ENCODE data around the gene CEBPZ. TPM values are rescaled to one million over a fixed set of nuclear protein-coding genes. Genes with fewer than 3 reads are reported as not detected.
"Not testable (repeated sequence)": the region's sequence is repeated elsewhere in the genome, so short reads cannot be mapped to it uniquely, and the experiment has no call there.

Gene CEBPZ
- total RNA-seq, 2 donors from 2014 or later, result 35.3 to 74.0 TPM

GRCh38 chr2:37232131-37232933 lies 936 bp upstream of the CEBPZ start:
- ATAC-seq (peak; percentile 2 to 29), DNase-seq (ENCODE audit: low spot score) (no peak)
- H3K4me3 Mint-ChIP-seq, result no peak overlapping the region

DNA sequence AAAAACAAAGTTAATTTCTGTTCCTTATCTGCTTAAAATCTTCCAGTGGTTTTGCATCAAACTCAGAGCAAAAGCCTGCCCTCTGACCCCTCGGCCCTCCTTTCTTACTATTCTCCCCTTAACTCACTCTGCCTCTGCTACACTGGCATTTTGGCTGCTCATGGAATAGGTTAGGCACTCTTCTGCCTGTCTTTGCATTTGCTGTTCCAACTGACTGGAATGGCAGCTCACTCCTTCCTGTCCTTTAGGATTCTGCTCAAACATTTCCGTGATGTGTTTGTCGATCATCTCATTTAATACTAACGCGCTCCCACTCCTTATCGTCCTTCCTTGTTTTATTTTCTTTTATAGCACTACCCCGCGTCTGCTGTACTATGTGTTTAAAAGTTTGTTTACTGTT lies 815 bp downstream of the CEBPZ start:
- peaks cover 16 to 17% of the 10 kb centered on the region in 2 donors for H3K4me1 Mint-ChIP-seq (ENCODE audit: low read depth in 2 of 2)
- no peaks in the 10 kb centered on the region for H3K9me3 Mint-ChIP-seq
- H3K4me3 Mint-ChIP-seq, result no peak overlapping the region
- H3K36me3 Mint-ChIP-seq, result peaks cover 6% of the 10 kb centered on the region
- no peaks in the 10 kb centered on the region for H3K27me3 Mint-ChIP-seq
- H3K27ac Mint-ChIP-seq, result no peak overlapping the region
- DNase-seq (ENCODE audit: low spot score), result no peak
- ATAC-seq, result no peak

More at GRCh38 chr2:37232131-37232933, 936 bp upstream of the CEBPZ start:
- H3K9me3 Mint-ChIP-seq, result no peaks in the 10 kb centered on the region
- H3K4me1 Mint-ChIP-seq (ENCODE audit: low read depth in 2 of 2), result peaks cover 9 to 16% of the 10 kb centered on the region in 2 donors
- no peaks in the 10 kb centered on the region for H3K27me3 Mint-ChIP-seq
- no peak overlapping the region for H3K27ac Mint-ChIP-seq
- peaks cover 7% of the 10 kb centered on the region for H3K36me3 Mint-ChIP-seq

- DNase-seq (ENCODE audit: low spot score), result no peak
- H3K27me3 Mint-ChIP-seq, result no peaks in the 10 kb centered on the region
- ATAC-seq, result no peak
- H3K36me3 Mint-ChIP-seq, result peaks cover 10% of the 10 kb centered on the region
- no peak overlapping the region for H3K4me3 Mint-ChIP-seq
- H3K4me1 Mint-ChIP-seq (ENCODE audit: low read depth in 2 of 2), result peaks cover 20 to 24% of the 10 kb centered on the region in 2 donors
- H3K9me3 Mint-ChIP-seq, result no peaks in the 10 kb centered on the region
- H3K27ac Mint-ChIP-seq, result no peak overlapping the region
Measured at GRCh38 chr2:37228788-37229187, 2.6 kb downstream of the CEBPZ start.

DNA sequence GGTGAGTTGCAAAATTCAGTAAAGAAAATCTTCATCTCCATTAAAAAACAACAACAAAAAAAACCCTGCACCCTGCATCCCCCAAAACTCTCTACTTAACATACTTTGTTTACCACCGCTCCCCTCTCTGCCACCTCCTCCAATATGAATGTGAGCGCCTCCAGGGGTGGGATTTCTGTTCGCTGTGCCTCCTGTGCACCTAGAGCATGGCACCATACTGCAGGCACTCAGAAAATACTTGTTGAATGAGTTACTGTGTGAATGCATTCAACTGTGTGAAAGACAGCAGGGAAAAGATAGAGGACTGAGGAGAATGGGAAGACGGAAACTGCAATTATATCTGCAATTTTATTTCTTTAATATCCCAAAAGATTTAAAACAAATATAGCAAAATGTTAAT lies 4.5 kb downstream of the CEBPZ start:
- Mint-ChIP-seq H3K27ac (no peak overlapping the region), H3K36me3 (peaks cover 24% of the 10 kb centered on the region), H3K4me3 (peak overlapping the region; percentile 51), H3K4me1 (ENCODE audit: low read depth in 2 of 2) (peaks cover 26 to 38% of the 10 kb centered on the region in 2 donors), H3K9me3 (no peaks in the 10 kb centered on the region), H3K27me3 (no peaks in the 10 kb centered on the region)
- DNase-seq (ENCODE audit: low spot score) (no peak), ATAC-seq (no peak)

- ATAC-seq; H3K4me3 Mint-ChIP-seq; H3K27me3 Mint-ChIP-seq; H3K9me3 Mint-ChIP-seq; DNase-seq (ENCODE audit: low spot score): not testable (repeated sequence)
- H3K27ac Mint-ChIP-seq, result peak overlapping the region in 1 of 2 donors; percentile 16
- peaks cover 30% of the 10 kb centered on the region for H3K36me3 Mint-ChIP-seq
- peaks cover 28 to 42% of the 10 kb centered on the region in 2 donors for H3K4me1 Mint-ChIP-seq (ENCODE audit: low read depth in 2 of 2)
Measured at GRCh38 chr2:37225129-37225528, 6.3 kb downstream of the CEBPZ start.

DNA sequence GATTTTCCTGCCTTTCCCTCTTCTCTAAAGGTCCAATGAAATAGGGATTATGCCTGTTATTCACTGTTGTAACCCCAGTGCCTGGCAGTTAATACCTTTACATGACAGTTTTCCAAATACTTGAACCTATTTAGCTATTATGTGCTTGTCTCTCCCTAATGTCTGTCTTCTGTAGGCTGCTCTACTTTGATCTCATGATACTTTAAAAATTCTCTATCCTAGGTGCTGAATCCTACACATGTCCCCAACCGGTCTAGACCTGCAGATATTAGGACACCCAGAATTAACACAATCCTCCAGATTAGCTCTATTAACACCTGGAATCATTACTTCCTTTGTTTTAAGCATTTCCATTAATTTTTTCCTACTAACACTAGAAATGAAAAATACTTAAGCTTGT lies 7.3 kb downstream of the CEBPZ start:
- Mint-ChIP-seq H3K4me1 (ENCODE audit: low read depth in 2 of 2) (peaks cover 25 to 38% of the 10 kb centered on the region in 2 donors), H3K9me3 (no peaks in the 10 kb centered on the region), H3K4me3 (no peak overlapping the region), H3K27ac (no peak overlapping the region), H3K36me3 (peaks cover 30% of the 10 kb centered on the region), H3K27me3 (no peaks in the 10 kb centered on the region)
- DNase-seq (ENCODE audit: low spot score), result no peak
- no peak for ATAC-seq

- peaks cover 25 to 37% of the 10 kb centered on the region in 2 donors for H3K4me1 Mint-ChIP-seq (ENCODE audit: low read depth in 2 of 2)
Measured at GRCh38 chr2:37223131-37223530, 8.3 kb downstream of the CEBPZ start.

GRCh38 chr2:37219046-37219445 lies 12.3 kb downstream of the CEBPZ start:
- no peak for ATAC-seq

More at GRCh38 chr2:37223131-37223530, 8.3 kb downstream of the CEBPZ start:
- H3K36me3 Mint-ChIP-seq, result peaks cover 30% of the 10 kb centered on the region
- ATAC-seq (no peak), DNase-seq (ENCODE audit: low spot score) (no peak)
- H3K4me3 Mint-ChIP-seq, result no peak overlapping the region
- H3K27ac Mint-ChIP-seq, result no peak overlapping the region
- no peaks in the 10 kb centered on the region for H3K27me3 Mint-ChIP-seq
- H3K9me3 Mint-ChIP-seq, result no peaks in the 10 kb centered on the region

DNA sequence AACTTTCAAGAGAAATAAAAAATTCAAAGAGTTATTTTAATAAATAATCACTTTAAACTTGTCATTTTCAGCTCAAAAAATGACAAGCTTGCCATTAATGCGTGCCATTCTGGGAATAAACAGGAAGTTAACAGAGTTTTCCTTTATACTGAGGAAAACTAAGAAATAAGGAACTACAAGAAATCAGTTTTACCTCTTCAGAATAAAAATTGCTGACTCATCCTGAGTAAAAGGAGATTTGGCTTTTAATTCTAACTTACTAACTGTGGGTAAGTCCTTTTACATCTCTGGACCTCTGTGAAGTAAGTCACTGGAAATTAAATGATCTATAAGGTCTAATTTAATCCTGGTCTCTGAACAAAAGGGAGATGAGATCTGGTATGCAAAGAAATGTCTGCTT lies 16.1 kb downstream of the CEBPZ start:
- Mint-ChIP-seq H3K27ac (peak overlapping the region; percentile 14 to 41), H3K4me3 (no peak overlapping the region), H3K36me3 (peaks cover 30% of the 10 kb centered on the region), H3K27me3 (no peaks in the 10 kb centered on the region), H3K4me1 (ENCODE audit: low read depth in 2 of 2) (peaks cover 0 to 3% of the 10 kb centered on the region in 2 donors), H3K9me3 (no peaks in the 10 kb centered on the region)
- no peak for ATAC-seq
- DNase-seq (ENCODE audit: low spot score), result no peak

More at GRCh38 chr2:37219046-37219445, 12.3 kb downstream of the CEBPZ start:
- Mint-ChIP-seq H3K27ac (no peak overlapping the region), H3K4me3 (no peak overlapping the region), H3K27me3 (no peaks in the 10 kb centered on the region), H3K9me3 (no peaks in the 10 kb centered on the region), H3K36me3 (peaks cover 26% of the 10 kb centered on the region), H3K4me1 (ENCODE audit: low read depth in 2 of 2) (peaks cover 11 to 22% of the 10 kb centered on the region in 2 donors)
- no peak for DNase-seq (ENCODE audit: low spot score)

DNA sequence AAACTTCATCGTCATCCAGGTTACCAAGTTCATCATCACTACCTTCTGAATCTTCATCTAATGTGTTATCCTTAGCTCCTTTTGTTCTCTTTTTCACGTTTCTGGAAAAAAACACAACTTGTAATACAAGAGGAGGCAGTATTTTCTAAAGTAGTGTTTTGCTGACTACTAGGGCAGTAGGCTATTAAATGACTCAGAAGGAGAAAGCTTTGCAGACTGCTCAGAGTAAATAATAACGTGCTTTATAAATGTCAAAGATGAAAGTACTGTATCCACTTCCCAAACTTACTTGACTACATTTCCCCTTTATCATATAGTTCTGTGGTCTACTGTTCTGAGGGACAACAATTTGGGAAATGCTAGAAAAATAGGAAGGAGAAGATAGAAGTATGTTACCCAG lies 19.5 kb downstream of the CEBPZ start:
- H3K9me3 Mint-ChIP-seq, result peaks cover 6% of the 10 kb centered on the region
- ATAC-seq (no peak), DNase-seq (ENCODE audit: low spot score) (no peak)
- peaks cover 9 to 14% of the 10 kb centered on the region in 2 donors for H3K4me1 Mint-ChIP-seq (ENCODE audit: low read depth in 2 of 2)
- H3K4me3 Mint-ChIP-seq, result no peak overlapping the region
- H3K27me3 Mint-ChIP-seq, result no peaks in the 10 kb centered on the region
- H3K27ac Mint-ChIP-seq, result no peak overlapping the region
- H3K36me3 Mint-ChIP-seq, result peaks cover 63% of the 10 kb centered on the region

- Mint-ChIP-seq H3K4me3 (no peak overlapping the region), H3K4me1 (ENCODE audit: low read depth in 2 of 2) (peaks cover 12 to 19% of the 10 kb centered on the region in 2 donors), H3K9me3 (peaks cover 6% of the 10 kb centered on the region), H3K36me3 (peaks cover 70% of the 10 kb centered on the region), H3K27me3 (no peaks in the 10 kb centered on the region), H3K27ac (no peak overlapping the region)
- no peak for ATAC-seq
- no peak for DNase-seq (ENCODE audit: low spot score)
Measured at GRCh38 chr2:37211212-37211611, 20.2 kb downstream of the CEBPZ start.

DNA sequence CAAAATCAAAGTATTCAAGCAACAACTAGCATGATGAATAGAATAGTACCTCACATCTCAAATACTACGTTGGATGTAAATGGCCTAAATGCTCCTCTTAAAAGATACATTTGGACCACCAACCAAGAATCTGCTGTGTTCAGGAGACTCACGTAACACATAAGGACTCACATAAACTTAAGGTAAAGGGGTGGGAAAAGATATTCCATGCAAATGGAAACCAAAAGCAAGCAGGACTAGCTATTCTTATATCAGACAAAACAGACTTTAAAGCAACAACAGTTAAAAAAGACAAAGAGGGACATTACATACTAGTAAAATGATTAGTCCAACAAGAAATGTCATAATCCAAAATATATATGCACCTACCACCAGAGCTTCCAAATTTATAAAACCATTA lies 24.6 kb downstream of the CEBPZ start:
- not testable (repeated sequence) for H3K27me3 Mint-ChIP-seq; H3K4me3 Mint-ChIP-seq; ATAC-seq; DNase-seq (ENCODE audit: low spot score); H3K27ac Mint-ChIP-seq; H3K9me3 Mint-ChIP-seq
- Mint-ChIP-seq H3K36me3 (peaks cover 83% of the 10 kb centered on the region), H3K4me1 (ENCODE audit: low read depth in 2 of 2) (peaks cover 27 to 29% of the 10 kb centered on the region in 2 donors)

DNA sequence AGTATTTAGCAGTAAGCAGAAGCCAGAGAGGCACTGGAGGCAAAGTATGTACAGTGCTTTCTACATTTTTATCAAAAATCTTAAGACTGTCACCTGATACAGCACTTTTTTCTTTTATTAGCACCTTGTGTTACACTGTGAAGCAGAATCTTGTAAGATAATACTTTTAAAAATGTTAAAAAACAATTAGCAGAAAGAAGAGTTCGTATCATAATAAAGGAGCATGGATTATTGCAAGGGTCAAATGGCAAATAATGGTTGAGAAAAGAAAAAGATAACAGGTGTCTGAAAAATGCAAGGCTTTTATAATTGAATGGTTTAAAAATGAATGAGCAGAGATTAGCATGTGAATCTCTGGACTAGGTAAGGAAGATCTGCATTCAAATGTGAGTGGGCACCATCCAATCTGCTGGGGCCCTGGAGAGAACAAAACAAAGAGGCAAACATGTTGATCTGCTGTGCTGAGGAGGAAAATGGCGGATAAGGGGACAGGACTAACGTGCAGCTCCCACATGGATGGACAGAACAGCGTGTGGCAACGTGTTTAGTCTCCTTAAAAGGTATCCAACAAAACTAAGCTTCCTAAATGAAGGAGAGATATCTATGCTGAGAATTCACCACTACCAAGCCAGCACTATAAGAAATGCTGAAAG lies 25.6 kb downstream of the CEBPZ start:
- ATAC-seq, result no peak

GRCh38 chr2:37205071-37205661 lies 26.2 kb downstream of the CEBPZ start:
- Mint-ChIP-seq H3K4me1 (ENCODE audit: low read depth in 2 of 2) (peaks cover 29 to 36% of the 10 kb centered on the region in 2 donors), H3K36me3 (peaks cover 71% of the 10 kb centered on the region)
- H3K9me3 Mint-ChIP-seq; H3K27me3 Mint-ChIP-seq; DNase-seq (ENCODE audit: low spot score); ATAC-seq; H3K4me3 Mint-ChIP-seq; H3K27ac Mint-ChIP-seq: not testable (repeated sequence)

More for the DNA sequence above, 25.6 kb downstream of the CEBPZ start:
- Mint-ChIP-seq H3K4me3 (no peak overlapping the region), H3K36me3 (peaks cover 78% of the 10 kb centered on the region), H3K27ac (no peak overlapping the region), H3K4me1 (ENCODE audit: low read depth in 2 of 2) (peaks cover 29 to 36% of the 10 kb centered on the region in 2 donors), H3K27me3 (no peaks in the 10 kb centered on the region), H3K9me3 (peaks cover 6% of the 10 kb centered on the region)
- no peak for DNase-seq (ENCODE audit: low spot score)

Data from natural killer cell treated with Interleukin-12 subunit alpha and Interleukin-12 subunit beta and Interleukin-15 and Interleukin-18, amount 100 ng/mL, for 72 hours (primary cell).